GM23338 (cell line): ENCODE measurements around the gene KBTBD8. TPM values are rescaled to one million over a fixed set of nuclear protein-coding genes. Genes with fewer than 3 reads are reported as not detected.

Experiments used
- ATAC-seq: fragments of 200-7000 bp; cut with Tn5 transposase; 3 replicates; pipeline ENCODE4 v1.9.1; 2020
- DNase-seq: peaks from one replicate; pipeline ENCODE4 v3.0.0-alpha.2; 2015; ENCODE audit warnings: low spot score
- H2AFZ ChIP-seq: fragments of 200-600 bp; sonication (generic); 2 replicates; pipeline ENCODE4 v1.8.0; 2016; ENCODE audit warnings: antibody characterized with exemption, mild to moderate bottlenecking, moderate library complexity
- H3F3A ChIP-seq: fragments of 200-600 bp; sonication (generic); replicated peaks from 2 replicates; pipeline ENCODE4 v1.8.0; 2017; ENCODE audit warnings: antibody characterized with exemption, mixed run types, low read depth
- H3K27ac ChIP-seq: fragments of 200-600 bp; sonication (generic); 2 replicates; pipeline ENCODE4 v1.6.1; 2016; ENCODE audit warnings: low read depth
- H3K27me3 ChIP-seq: fragments of 200-600 bp; sonication (generic); 2 replicates; pipeline ENCODE4 v1.8.0; 2016; ENCODE audit warnings: mild to moderate bottlenecking, mixed run types, moderate library complexity; ENCODE audit not compliant: insufficient read depth
- H3K36me3 ChIP-seq: fragments of 200-600 bp; sonication (generic); 2 replicates; pipeline ENCODE4 v1.8.0; 2016; ENCODE audit warnings: mild to moderate bottlenecking; ENCODE audit not compliant: insufficient read depth
- H3K4me1 ChIP-seq: fragments of 200-600 bp; sonication (generic); 2 replicates; pipeline ENCODE4 v1.8.0; 2016; ENCODE audit warnings: mild to moderate bottlenecking, moderate library complexity; ENCODE audit not compliant: insufficient read depth
- H3K4me2 ChIP-seq: fragments of 200-600 bp; sonication (generic); 2 replicates; pipeline ENCODE4 v1.7.1; 2017; ENCODE audit warnings: mixed run types
- H3K4me3 ChIP-seq: fragments of 200-600 bp; sonication (generic); 2 replicates; pipeline ENCODE4 v1.6.1; 2016; ENCODE audit warnings: mixed run types
- H3K79me2 ChIP-seq: fragments of 200-600 bp; sonication (generic); replicated peaks from 2 replicates; pipeline ENCODE4 v1.8.0; 2017; ENCODE audit warnings: mild to moderate bottlenecking; ENCODE audit not compliant: insufficient read depth
- H3K9me2 ChIP-seq: fragments of 200-600 bp; sonication (generic); 2 replicates; pipeline ENCODE4 v1.8.0; 2017; ENCODE audit not compliant: insufficient read depth
- H4K20me1 ChIP-seq: fragments of 200-600 bp; sonication (generic); replicated peaks from 2 replicates; pipeline ENCODE4 v1.8.0; 2017; ENCODE audit warnings: mild to moderate bottlenecking; ENCODE audit not compliant: insufficient read depth
- H3K27ac Mint-ChIP-seq: 2 replicates; pipeline ENCODE4 v1.8.0; 2020; ENCODE audit warnings: inconsistent platforms, mild to moderate bottlenecking, moderate library complexity, mixed read lengths
- H3K27me3 Mint-ChIP-seq: 3 replicates; pipeline ENCODE4 v1.8.0; 2022; ENCODE audit warnings: low read depth, mild to moderate bottlenecking, moderate library complexity, mixed read lengths, inconsistent platforms; ENCODE audit not compliant: insufficient read depth, poor library complexity
- H3K36me3 Mint-ChIP-seq: 3 replicates; pipeline ENCODE4 v1.8.0; 2021; ENCODE audit warnings: low read depth, mild to moderate bottlenecking, inconsistent platforms, moderate library complexity, mixed read lengths
- H3K4me1 Mint-ChIP-seq: 3 replicates; pipeline ENCODE4 v1.8.0; 2020; ENCODE audit warnings: mild to moderate bottlenecking, inconsistent platforms, mixed read lengths
- H3K4me3 Mint-ChIP-seq: 3 replicates; pipeline ENCODE4 v1.8.0; 2021; ENCODE audit warnings: moderate library complexity, mild to moderate bottlenecking, inconsistent platforms, mixed read lengths
- H3K9me3 Mint-ChIP-seq: 3 replicates; pipeline ENCODE4 v1.8.0; 2020; ENCODE audit warnings: moderate library complexity, mild to moderate bottlenecking, inconsistent platforms, mixed read lengths
- CREB1 ChIP-seq: fragments of 250-450 bp; sonication (Bioruptor Pico); IDR thresholded peaks from 2 replicates; pipeline ENCODE4 v1.5.0; 2020; ENCODE audit warnings: low read depth, mild to moderate bottlenecking, moderate library complexity
- CTCF ChIP-seq, 2 experiments: fragments of 200-600 bp in 1 of 2; sonication (generic) in 1 of 2; conservative IDR thresholded peaks; 2 replicates each; pipeline versions ENCODE4 v1.5.1 to v1.6.1; 2016 to 2017; ENCODE audit warnings: antibody characterized with exemption in 2 of 2, low read depth in 2 of 2, mild to moderate bottlenecking in 2 of 2, moderate library complexity in 1 of 2
- EZH2 ChIP-seq: fragments of 200-600 bp; sonication (generic); IDR thresholded peaks from one replicate; pipeline ENCODE4 v1.8.0; 2017; ENCODE audit warnings: antibody characterized with exemption, mild to moderate bottlenecking, low read depth; ENCODE audit not compliant: unreplicated experiment
- EZH2phosphoT487 ChIP-seq: fragments of 200-600 bp; sonication (generic); IDR thresholded peaks from one replicate; pipeline ENCODE4 v1.8.1; 2018; ENCODE audit warnings: antibody characterized with exemption; ENCODE audit not compliant: unreplicated experiment
- JUNB ChIP-seq: IDR thresholded peaks from one replicate; pipeline ENCODE4 v1.6.1; 2016; ENCODE audit warnings: antibody characterized with exemption; ENCODE audit not compliant: unreplicated experiment
- NANOG ChIP-seq: IDR thresholded peaks from 2 replicates; pipeline ENCODE4 v1.6.1; 2016; ENCODE audit warnings: antibody characterized with exemption, borderline replicate concordance
- POLR2AphosphoS5 ChIP-seq: IDR thresholded peaks from 2 replicates; pipeline ENCODE4 v1.6.1; 2016; ENCODE audit warnings: antibody characterized with exemption, low read depth
- STAT1 ChIP-seq: IDR thresholded peaks from one replicate; pipeline ENCODE4 v1.6.1; 2016; ENCODE audit warnings: antibody characterized with exemption; ENCODE audit not compliant: unreplicated experiment
- ZNF114 ChIP-seq: fragments of 250-450 bp; sonication (Bioruptor Pico); IDR thresholded peaks from 2 replicates; pipeline ENCODE4 v1.5.0; 2020; ENCODE audit warnings: mild to moderate bottlenecking, moderate library complexity
- ZNF331 ChIP-seq: fragments of 250-450 bp; sonication (Bioruptor Pico); IDR thresholded peaks from 2 replicates; pipeline ENCODE4 v1.5.0; 2020; ENCODE audit warnings: low read depth, mild to moderate bottlenecking, moderate library complexity
- polyA plus RNA-seq: library from polyadenylated mRNA; unstranded; fragments of >200 nt; fragmentation: Nextera tagmentation; extraction: Ambion mirVana; gene quantifications from 2 replicates; pipeline ENCODE4 v1.2.1, GENCODE V29; 2016
- total RNA-seq: library from RNA; depleted of rRNA; stranded (reverse); fragments of >200 nt; shearing (Covaris generic); gene quantifications from 2 replicates; pipeline ENCODE4 v1.2.3, GENCODE V29; 2014
- TF ChIP-seq, protein P1 (sequence below): IDR thresholded peaks from 2 replicates; pipeline ENCODE4 v1.6.1; 2016; ENCODE audit warnings: antibody characterized with exemption
- TF ChIP-seq, protein P2 (sequence below): fragments of 250-450 bp; sonication (Bioruptor Pico); IDR thresholded peaks from 2 replicates; pipeline ENCODE4 v1.5.0; 2020; ENCODE audit warnings: mild to moderate bottlenecking, moderate library complexity

KBTBD8 gene
- total and polyA plus RNA-seq, 2 experiments from 2014 or later, result 3.5 to 19.9 TPM

DNA sequence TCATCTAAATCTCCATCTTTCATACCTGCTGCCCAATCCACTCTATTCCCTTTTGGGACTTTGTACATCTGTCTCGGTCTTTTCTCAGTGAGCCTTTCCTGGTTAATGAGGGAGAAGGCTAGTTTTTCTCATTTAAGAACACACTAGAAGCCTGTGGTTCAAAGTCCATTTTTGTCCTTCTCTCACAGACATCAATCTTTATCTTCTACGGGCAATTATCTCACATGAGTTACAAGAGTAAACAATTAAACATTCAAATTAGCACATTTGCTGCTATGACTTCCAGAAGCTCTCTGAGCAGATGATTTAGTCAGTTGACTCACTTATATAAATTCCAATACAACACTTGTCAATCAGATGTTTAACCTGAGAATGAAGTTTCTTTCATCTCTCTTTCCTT lies 49.3 kb upstream of the KBTBD8 start (continued):
- TF ChIP-seq, protein P1, sequence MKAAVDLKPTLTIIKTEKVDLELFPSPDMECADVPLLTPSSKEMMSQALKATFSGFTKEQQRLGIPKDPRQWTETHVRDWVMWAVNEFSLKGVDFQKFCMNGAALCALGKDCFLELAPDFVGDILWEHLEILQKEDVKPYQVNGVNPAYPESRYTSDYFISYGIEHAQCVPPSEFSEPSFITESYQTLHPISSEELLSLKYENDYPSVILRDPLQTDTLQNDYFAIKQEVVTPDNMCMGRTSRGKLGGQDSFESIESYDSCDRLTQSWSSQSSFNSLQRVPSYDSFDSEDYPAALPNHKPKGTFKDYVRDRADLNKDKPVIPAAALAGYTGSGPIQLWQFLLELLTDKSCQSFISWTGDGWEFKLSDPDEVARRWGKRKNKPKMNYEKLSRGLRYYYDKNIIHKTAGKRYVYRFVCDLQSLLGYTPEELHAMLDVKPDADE, result no peak
- TF ChIP-seq CTCF (conservative IDR thresholded peaks at IDR 0.05; ENCODE audit: low read depth in 2 of 2) (no peak), ZNF331 (CRISPR knock-in tag) (no peak), CREB1 (CRISPR knock-in tag) (no peak), ZNF114 (CRISPR knock-in tag) (no peak), NANOG (no peak), POLR2AphosphoS5 (no peak), JUNB (no peak), EZH2 (no peak), STAT1 (no peak)

- Mint-ChIP-seq H3K27me3 (no peaks in the 10 kb centered on the region), H3K9me3 (no peaks in the 10 kb centered on the region), H3K4me3 (no peak overlapping the region), H3K4me1 (no peaks in the 10 kb centered on the region), H3K36me3 (no peaks in the 10 kb centered on the region), H3K27ac (no peak overlapping the region)
- Histone ChIP-seq H3K4me3 (no peak overlapping the region), H3K27ac (no peak overlapping the region), H4K20me1 (no peaks in the 10 kb centered on the region), H3K4me1 (no peaks in the 10 kb centered on the region), H3F3A (no peaks in the 10 kb centered on the region), H3K9me2 (no peaks in the 10 kb centered on the region), H3K4me2 (no peak overlapping the region), H3K36me3 (no peaks in the 10 kb centered on the region), H2AFZ (0 out of 2 replicates have a peak overlapping the region, but pooled peaks have one; percentile 3), H3K79me2 (no peaks in the 10 kb centered on the region), H3K27me3 (no peaks in the 10 kb centered on the region)
- DNase-seq (no peak), ATAC-seq (no peak)
- TF ChIP-seq ZNF331 (CRISPR knock-in tag), result no peak
- no peak for TF ChIP-seq JUNB
- no peak for TF ChIP-seq CREB1 (CRISPR knock-in tag)
- no peak for TF ChIP-seq STAT1
- no peak for TF ChIP-seq POLR2AphosphoS5
- no peak for TF ChIP-seq CTCF (conservative IDR thresholded peaks at IDR 0.05; ENCODE audit: low read depth in 2 of 2)
- no peak for TF ChIP-seq EZH2
- TF ChIP-seq EZH2phosphoT487, result no peak
- TF ChIP-seq, protein P2, sequence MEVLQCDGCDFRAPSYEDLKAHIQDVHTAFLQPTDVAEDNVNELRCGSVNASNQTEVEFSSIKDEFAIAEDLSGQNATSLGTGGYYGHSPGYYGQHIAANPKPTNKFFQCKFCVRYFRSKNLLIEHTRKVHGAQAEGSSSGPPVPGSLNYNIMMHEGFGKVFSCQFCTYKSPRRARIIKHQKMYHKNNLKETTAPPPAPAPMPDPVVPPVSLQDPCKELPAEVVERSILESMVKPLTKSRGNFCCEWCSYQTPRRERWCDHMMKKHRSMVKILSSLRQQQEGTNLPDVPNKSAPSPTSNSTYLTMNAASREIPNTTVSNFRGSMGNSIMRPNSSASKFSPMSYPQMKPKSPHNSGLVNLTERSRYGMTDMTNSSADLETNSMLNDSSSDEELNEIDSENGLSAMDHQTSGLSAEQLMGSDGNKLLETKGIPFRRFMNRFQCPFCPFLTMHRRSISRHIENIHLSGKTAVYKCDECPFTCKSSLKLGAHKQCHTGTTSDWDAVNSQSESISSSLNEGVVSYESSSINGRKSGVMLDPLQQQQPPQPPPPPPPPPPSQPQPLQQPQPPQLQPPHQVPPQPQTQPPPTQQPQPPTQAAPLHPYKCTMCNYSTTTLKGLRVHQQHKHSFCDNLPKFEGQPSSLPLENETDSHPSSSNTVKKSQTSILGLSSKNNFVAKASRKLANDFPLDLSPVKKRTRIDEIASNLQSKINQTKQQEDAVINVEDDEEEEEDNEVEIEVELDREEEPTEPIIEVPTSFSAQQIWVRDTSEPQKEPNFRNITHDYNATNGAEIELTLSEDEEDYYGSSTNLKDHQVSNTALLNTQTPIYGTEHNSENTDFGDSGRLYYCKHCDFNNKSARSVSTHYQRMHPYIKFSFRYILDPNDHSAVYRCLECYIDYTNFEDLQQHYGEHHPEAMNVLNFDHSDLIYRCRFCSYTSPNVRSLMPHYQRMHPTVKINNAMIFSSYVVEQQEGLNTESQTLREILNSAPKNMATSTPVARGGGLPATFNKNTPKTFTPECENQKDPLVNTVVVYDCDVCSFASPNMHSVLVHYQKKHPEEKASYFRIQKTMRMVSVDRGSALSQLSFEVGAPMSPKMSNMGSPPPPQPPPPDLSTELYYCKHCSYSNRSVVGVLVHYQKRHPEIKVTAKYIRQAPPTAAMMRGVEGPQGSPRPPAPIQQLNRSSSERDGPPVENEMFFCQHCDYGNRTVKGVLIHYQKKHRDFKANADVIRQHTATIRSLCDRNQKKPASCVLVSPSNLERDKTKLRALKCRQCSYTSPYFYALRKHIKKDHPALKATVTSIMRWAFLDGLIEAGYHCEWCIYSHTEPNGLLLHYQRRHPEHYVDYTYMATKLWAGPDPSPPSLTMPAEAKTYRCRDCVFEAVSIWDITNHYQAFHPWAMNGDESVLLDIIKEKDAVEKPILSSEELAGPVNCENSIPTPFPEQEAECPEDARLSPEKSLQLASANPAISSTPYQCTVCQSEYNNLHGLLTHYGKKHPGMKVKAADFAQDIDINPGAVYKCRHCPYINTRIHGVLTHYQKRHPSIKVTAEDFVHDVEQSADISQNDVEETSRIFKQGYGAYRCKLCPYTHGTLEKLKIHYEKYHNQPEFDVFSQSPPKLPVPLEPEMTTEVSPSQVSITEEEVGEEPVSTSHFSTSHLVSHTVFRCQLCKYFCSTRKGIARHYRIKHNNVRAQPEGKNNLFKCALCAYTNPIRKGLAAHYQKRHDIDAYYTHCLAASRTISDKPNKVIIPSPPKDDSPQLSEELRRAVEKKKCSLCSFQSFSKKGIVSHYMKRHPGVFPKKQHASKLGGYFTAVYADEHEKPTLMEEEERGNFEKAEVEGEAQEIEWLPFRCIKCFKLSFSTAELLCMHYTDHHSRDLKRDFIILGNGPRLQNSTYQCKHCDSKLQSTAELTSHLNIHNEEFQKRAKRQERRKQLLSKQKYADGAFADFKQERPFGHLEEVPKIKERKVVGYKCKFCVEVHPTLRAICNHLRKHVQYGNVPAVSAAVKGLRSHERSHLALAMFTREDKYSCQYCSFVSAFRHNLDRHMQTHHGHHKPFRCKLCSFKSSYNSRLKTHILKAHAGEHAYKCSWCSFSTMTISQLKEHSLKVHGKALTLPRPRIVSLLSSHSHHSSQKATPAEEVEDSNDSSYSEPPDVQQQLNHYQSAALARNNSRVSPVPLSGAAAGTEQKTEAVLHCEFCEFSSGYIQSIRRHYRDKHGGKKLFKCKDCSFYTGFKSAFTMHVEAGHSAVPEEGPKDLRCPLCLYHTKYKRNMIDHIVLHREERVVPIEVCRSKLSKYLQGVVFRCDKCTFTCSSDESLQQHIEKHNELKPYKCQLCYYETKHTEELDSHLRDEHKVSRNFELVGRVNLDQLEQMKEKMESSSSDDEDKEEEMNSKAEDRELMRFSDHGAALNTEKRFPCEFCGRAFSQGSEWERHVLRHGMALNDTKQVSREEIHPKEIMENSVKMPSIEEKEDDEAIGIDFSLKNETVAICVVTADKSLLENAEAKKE (CRISPR knock-in tag), result no peak
Observed at GRCh38 chr3:66949898-66950297, 48.2 kb upstream of the KBTBD8 start.
